ENCODE results near the gene NAV3.
"Not testable (repeated sequence)": the region's sequence is repeated elsewhere in the genome, so short reads cannot be mapped to it uniquely, and the experiment has no call there.

Gene NAV3

DNA sequence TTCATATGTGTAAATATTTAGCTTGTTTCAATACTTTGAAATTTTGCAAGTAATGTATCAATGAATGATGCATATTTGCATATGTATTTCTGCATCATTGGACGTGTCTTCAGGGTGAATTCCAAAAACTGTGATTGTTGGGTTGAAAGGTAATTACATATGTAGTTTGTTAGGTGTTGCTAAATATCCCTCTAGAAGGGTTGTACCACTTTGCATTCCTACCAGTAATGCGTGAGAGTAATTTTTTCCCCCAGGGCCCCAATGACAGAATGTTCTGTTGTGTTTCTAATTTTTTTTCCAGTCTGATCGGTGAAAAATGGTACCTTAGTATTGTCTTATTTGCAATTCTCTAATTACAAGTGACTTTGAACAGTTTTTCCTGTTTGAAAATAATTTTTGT lies 408.9 kb downstream of the NAV3 start:
- TF ChIP-seq, protein P1, sequence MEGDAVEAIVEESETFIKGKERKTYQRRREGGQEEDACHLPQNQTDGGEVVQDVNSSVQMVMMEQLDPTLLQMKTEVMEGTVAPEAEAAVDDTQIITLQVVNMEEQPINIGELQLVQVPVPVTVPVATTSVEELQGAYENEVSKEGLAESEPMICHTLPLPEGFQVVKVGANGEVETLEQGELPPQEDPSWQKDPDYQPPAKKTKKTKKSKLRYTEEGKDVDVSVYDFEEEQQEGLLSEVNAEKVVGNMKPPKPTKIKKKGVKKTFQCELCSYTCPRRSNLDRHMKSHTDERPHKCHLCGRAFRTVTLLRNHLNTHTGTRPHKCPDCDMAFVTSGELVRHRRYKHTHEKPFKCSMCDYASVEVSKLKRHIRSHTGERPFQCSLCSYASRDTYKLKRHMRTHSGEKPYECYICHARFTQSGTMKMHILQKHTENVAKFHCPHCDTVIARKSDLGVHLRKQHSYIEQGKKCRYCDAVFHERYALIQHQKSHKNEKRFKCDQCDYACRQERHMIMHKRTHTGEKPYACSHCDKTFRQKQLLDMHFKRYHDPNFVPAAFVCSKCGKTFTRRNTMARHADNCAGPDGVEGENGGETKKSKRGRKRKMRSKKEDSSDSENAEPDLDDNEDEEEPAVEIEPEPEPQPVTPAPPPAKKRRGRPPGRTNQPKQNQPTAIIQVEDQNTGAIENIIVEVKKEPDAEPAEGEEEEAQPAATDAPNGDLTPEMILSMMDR (IDR thresholded peaks at IDR 0.05; ENCODE audit: low read depth, low read length, missing control alignments): no peak
- H3K4me3 ChIP-seq (replicated peaks; ENCODE audit: low read depth, low read length): no peak overlapping the region
- no peak for DNase-seq (ENCODE audit: extremely low read depth, low read depth)

DNA sequence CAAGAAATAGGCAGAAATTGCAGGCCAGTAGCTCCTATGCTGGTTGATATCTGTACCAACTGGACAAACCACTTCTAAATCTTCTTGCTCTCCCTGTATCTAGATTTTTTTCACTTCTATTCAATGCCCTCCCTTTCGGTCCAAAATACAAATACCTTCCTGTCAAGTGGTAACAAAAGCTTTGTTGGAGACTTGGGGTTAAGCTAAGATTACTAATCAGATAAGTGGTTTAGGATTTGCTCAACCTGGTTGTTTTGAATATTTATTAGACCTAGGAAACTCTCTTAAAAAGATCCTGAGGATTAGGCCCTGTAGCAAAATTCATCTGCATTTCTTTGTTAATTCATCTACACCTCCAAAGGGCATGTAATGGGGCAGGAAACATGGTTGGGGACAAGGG lies 410.1 kb downstream of the NAV3 start:
- H3K4me3 ChIP-seq (replicated peaks; ENCODE audit: low read depth, low read length): no peak overlapping the region
- DNase-seq (ENCODE audit: extremely low read depth, low read depth): no peak
- TF ChIP-seq, protein P1 (IDR thresholded peaks at IDR 0.05; ENCODE audit: low read depth, low read length, missing control alignments): no peak

DNA sequence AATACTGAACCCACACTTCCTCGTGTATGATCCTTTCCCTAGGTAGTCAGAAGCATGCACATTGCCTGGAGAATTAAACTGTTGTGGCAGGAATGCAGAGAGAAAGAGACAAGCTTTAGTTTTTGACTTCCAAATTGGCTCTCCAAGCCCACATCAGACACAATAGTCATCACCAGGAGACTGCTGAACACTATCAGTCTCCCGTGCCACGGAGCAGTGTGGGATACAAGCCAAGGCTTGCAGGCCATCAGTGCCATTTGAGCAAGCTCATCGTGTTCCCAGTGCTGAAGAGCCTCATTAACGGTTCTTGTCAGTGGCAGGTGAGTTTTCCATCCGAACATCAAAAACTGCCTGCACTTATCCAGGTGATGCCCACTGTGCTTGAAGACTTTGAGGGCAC lies 410.8 kb downstream of the NAV3 start:
- TF ChIP-seq, protein P1 (IDR thresholded peaks at IDR 0.05; ENCODE audit: low read depth, low read length, missing control alignments): no peak
- H3K4me3 ChIP-seq (replicated peaks; ENCODE audit: low read depth, low read length): no peak overlapping the region
- DNase-seq (ENCODE audit: extremely low read depth, low read depth): no peak

DNA sequence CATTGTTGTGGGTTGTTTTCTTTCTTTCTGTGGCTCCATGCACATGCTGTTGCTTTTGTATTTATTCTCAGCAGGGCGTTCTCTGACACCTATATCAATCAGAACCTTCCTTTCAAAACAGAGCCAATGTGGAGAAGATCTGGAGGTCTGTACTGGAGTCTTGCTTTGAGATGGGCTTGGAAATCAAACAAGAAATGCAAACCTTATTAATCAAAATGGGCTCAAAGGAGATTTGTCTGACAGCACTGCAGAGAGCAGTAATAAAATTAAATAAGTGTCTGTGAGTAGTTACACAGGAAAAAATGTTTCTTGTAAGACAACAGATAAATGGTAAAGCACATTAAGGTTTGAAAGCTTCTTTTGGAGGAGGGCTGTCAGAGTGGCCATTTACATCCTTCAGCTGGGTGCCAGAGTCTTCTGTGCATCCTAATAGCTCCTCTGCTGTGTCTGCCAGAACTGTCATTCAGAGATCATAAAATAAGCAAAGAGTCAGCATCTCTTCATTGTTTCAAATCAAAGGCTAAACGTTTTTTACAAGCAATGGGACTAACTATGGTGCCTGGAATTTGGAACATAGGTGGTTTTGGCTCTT lies 414.3 kb downstream of the NAV3 start:
- H3K4me3 ChIP-seq (replicated peaks; ENCODE audit: low read depth, low read length): no peak overlapping the region
- TF ChIP-seq, protein P1 (IDR thresholded peaks at IDR 0.05; ENCODE audit: low read depth, low read length, missing control alignments): no peak
- DNase-seq (ENCODE audit: extremely low read depth, low read depth): no peak

DNA sequence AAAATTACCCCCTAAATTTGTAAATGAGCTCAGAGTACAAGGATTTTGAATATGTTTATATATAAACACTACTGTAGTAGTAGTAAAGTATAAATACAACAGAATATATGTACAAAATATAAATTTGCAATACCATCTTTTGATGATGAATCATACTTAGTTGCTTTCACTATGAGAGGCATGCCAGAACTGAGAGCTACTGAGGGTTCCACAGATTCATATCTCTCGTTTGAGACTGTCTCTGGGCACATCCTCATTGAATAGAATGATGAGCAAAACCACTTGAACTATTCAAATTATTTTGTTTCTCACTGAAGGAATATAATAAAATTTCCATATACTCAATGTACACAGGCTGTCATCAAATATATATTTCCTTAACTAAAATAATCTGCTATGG lies 417.6 kb downstream of the NAV3 start:
- TF ChIP-seq, protein P1 (IDR thresholded peaks at IDR 0.05; ENCODE audit: low read depth, low read length, missing control alignments): no peak
- no peak overlapping the region for H3K4me3 ChIP-seq (replicated peaks; ENCODE audit: low read depth, low read length)
- DNase-seq (ENCODE audit: extremely low read depth, low read depth): no peak

DNA sequence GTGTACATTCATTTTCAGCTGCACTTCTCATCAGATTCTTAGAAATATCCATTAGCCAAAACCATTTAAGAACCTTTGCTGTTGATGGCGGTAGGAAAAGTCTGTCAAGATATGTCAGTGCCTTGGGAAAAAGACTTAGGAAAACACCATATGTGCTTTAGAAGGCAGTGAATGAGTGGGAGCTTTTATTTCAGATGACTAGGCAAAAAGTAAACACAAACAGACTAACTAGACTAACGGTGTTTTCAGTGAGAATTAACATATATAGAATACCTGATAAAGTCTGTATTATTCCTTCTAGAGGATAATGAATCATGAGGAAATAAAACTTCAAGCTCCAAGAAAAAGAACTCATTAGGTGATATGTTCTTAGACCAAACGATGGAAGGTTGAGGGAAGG lies 418.9 kb downstream of the NAV3 start:
- H3K4me3 ChIP-seq (replicated peaks; ENCODE audit: low read depth, low read length): no peak overlapping the region
- DNase-seq (ENCODE audit: extremely low read depth, low read depth): no peak
- TF ChIP-seq, protein P1 (IDR thresholded peaks at IDR 0.05; ENCODE audit: low read depth, low read length, missing control alignments): no peak

DNA sequence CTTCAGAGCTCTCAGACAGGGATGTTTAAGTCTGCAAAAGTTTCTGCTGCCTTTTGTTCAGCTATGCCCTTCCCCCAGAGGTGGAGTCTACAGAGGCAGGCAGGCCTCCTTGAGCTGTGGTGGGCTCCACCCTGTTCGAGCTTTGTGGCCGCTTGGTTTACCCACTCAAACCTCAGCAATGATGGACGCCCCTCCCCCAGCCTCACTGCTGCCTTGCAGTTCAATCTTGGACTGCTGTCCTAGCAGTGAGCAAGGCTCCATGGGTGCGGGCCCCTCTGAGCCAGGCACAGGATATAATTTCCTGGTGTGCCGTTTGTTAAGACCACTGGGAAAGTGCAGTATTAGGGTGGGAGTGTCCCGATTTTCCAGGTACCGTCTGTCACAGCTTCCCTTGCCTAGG lies 427.0 kb downstream of the NAV3 start:
- not testable (repeated sequence) for DNase-seq (ENCODE audit: extremely low read depth, low read depth); H3K4me3 ChIP-seq (replicated peaks; ENCODE audit: low read depth, low read length)
